Muscle layer of colon (tissue), 2 donors: ENCODE data around the gene SLC16A5.
"Not testable (repeated sequence)": the region's sequence is repeated elsewhere in the genome, so short reads cannot be mapped to it uniquely, and the experiment has no call there.

Source experiments
- H3K27ac ChIP-seq: one replicate; pipeline ENCODE4 v1.7.0; 2013; ENCODE audit warnings: low read depth, mild to moderate bottlenecking, low read length, moderate library complexity
- H3K27me3 ChIP-seq, 2 donors: one replicate each; pipeline ENCODE4 v1.7.0; 2013; ENCODE audit warnings: low read length in 2 of 2, mild to moderate bottlenecking in 2 of 2; ENCODE audit not compliant: insufficient read depth in 2 of 2, control insufficient read depth in 1 of 2
- H3K36me3 ChIP-seq: one replicate; pipeline ENCODE4 v1.7.0; 2013; ENCODE audit warnings: mild to moderate bottlenecking, low read length; ENCODE audit not compliant: insufficient read depth
- H3K4me1 ChIP-seq: one replicate; pipeline ENCODE4 v1.7.0; 2013; ENCODE audit warnings: mild to moderate bottlenecking, low read length; ENCODE audit not compliant: insufficient read depth
- H3K4me3 ChIP-seq, 2 donors: one replicate each; pipeline ENCODE4 v1.7.0; 2013; ENCODE audit warnings: low read length in 2 of 2, low read depth in 1 of 2, mild to moderate bottlenecking in 1 of 2, moderate library complexity in 1 of 2
- H3K9ac ChIP-seq: one replicate; pipeline ENCODE4 v1.7.0; 2013; ENCODE audit warnings: low read length
- H3K9me3 ChIP-seq: one replicate; pipeline ENCODE4 v1.7.0; 2013; ENCODE audit warnings: mild to moderate bottlenecking, low read length
- donor health status: abdominal sarcoma.
- donor health status: Adenocarcinoma of cecum.

Gene SLC16A5

GRCh38 chr17:75087558-75088453 is at the start of gene SLC16A5:
Gene SLC16A5, plus strand, starts transcription at chr17:75087954. Its CDS starts 5,683 bp downstream, at chr17:75093637.
- Histone ChIP-seq H3K27ac (peak within 1 kb of the TSS; percentile 57), H3K4me1 (peaks cover 13% of the 10 kb centered on the region), H3K9ac (no peak within 1 kb of the TSS)

GRCh38 chr17:75039238-75039637 is 48.5 kb upstream of the SLC16A5 start:
- Histone ChIP-seq H3K36me3 (peaks cover 42% of the 10 kb centered on the region), H3K27ac (no peak overlapping the region), H3K9ac (no peak overlapping the region), H3K9me3 (no peaks in the 10 kb centered on the region), H3K4me3 (no peak overlapping the region), H3K4me1 (peaks cover 18% of the 10 kb centered on the region), H3K27me3 (no peaks in the 10 kb centered on the region)

More at GRCh38 chr17:75087558-75088453, at the start of gene SLC16A5:
- H3K4me3 ChIP-seq, result peak within 1 kb of the TSS; percentile 22 to 54
- H3K27me3 ChIP-seq, result no peaks in the 10 kb centered on the region
- H3K9me3 ChIP-seq, result no peaks in the 10 kb centered on the region
- H3K36me3 ChIP-seq, result no peaks in the 10 kb centered on the region

GRCh38 chr17:75041656-75042280 is 46.0 kb upstream of the SLC16A5 start:
- Histone ChIP-seq H3K9ac (no peak overlapping the region), H3K4me3 (no peak overlapping the region), H3K27ac (no peak overlapping the region), H3K9me3 (no peaks in the 10 kb centered on the region), H3K36me3 (peaks cover 42% of the 10 kb centered on the region), H3K27me3 (no peaks in the 10 kb centered on the region), H3K4me1 (no peaks in the 10 kb centered on the region)

- Histone ChIP-seq H3K4me1 (peaks cover 12% of the 10 kb centered on the region), H3K36me3 (peaks cover 36% of the 10 kb centered on the region)
- H3K4me3 ChIP-seq, H3K9me3 ChIP-seq, H3K27me3 ChIP-seq, H3K9ac ChIP-seq, H3K27ac ChIP-seq: not testable (repeated sequence)
Measured at GRCh38 chr17:75043789-75044188, 44.0 kb upstream of the SLC16A5 start.

- peaks cover 27% of the 10 kb centered on the region for H3K36me3 ChIP-seq
- H3K9me3 ChIP-seq, result no peaks in the 10 kb centered on the region
- no peaks in the 10 kb centered on the region for H3K27me3 ChIP-seq
- H3K9ac ChIP-seq, result no peak overlapping the region
- H3K4me1 ChIP-seq, result peaks cover 16% of the 10 kb centered on the region
- H3K4me3 ChIP-seq, result no peak overlapping the region
- no peak overlapping the region for H3K27ac ChIP-seq
Measured at GRCh38 chr17:75044716-75045115, 43.0 kb upstream of the SLC16A5 start.

GRCh38 chr17:75045946-75046406 is 41.8 kb upstream of the SLC16A5 start:
- Histone ChIP-seq H3K4me3 (peak overlapping the region; percentile 80 to 93), H3K36me3 (peaks cover 14% of the 10 kb centered on the region), H3K27ac (peak overlapping the region; percentile 97), H3K9ac (peak overlapping the region; percentile 82), H3K4me1 (peaks cover 16% of the 10 kb centered on the region)
- H3K9me3 ChIP-seq, H3K27me3 ChIP-seq: not testable (repeated sequence)

- H3K27me3 ChIP-seq, result no peaks in the 10 kb centered on the region
- H3K4me3 ChIP-seq, result peak within 1 kb of the TSS; percentile 80 to 93
- peak within 1 kb of the TSS; percentile 82 for H3K9ac ChIP-seq
- H3K36me3 ChIP-seq, result peaks cover 8% of the 10 kb centered on the region
- peaks cover 16% of the 10 kb centered on the region for H3K4me1 ChIP-seq
- H3K27ac ChIP-seq, result peak within 1 kb of the TSS; percentile 97
- H3K9me3 ChIP-seq, result no peaks in the 10 kb centered on the region
Measured at GRCh38 chr17:75046407-75047289, 41.1 kb upstream of the SLC16A5 start, which contains the start of the genes ATP5PD and KCTD2. Gene ATP5PD, minus strand, starts transcription at chr17:75046969. Its CDS starts 4,319 bp downstream, at chr17:75042650. Gene KCTD2, plus strand, starts transcription at chr17:75047225. Its CDS starts 26 bp downstream, at chr17:75047251.

GRCh38 chr17:75047398-75048098 is 40.2 kb upstream of the SLC16A5 start:
- peak overlapping the region; percentile 73 to 83 for H3K4me3 ChIP-seq
- H3K27ac ChIP-seq, result peak overlapping the region; percentile 93
- H3K9me3 ChIP-seq, result no peaks in the 10 kb centered on the region
- H3K36me3 ChIP-seq, result no peaks in the 10 kb centered on the region
- H3K4me1 ChIP-seq, result peaks cover 16% of the 10 kb centered on the region
- peak overlapping the region; percentile 35 for H3K9ac ChIP-seq
- no peaks in the 10 kb centered on the region for H3K27me3 ChIP-seq

GRCh38 chr17:75048249-75048878 is 39.4 kb upstream of the SLC16A5 start:
- peak overlapping the region; percentile 35 for H3K9ac ChIP-seq
- H3K27me3 ChIP-seq, result no peaks in the 10 kb centered on the region
- H3K4me3 ChIP-seq, result peak overlapping the region; percentile 73 to 83
- H3K36me3 ChIP-seq, result peaks cover 5% of the 10 kb centered on the region
- no peaks in the 10 kb centered on the region for H3K9me3 ChIP-seq
- peak overlapping the region; percentile 93 for H3K27ac ChIP-seq
- peaks cover 16% of the 10 kb centered on the region for H3K4me1 ChIP-seq

GRCh38 chr17:75049057-75049456 is 38.7 kb upstream of the SLC16A5 start:
- H3K27me3 ChIP-seq, result no peaks in the 10 kb centered on the region
- H3K4me1 ChIP-seq, result peaks cover 16% of the 10 kb centered on the region
- H3K9me3 ChIP-seq, result no peaks in the 10 kb centered on the region
- H3K9ac ChIP-seq, result no peak overlapping the region
- H3K4me3 ChIP-seq, result no peak overlapping the region
- H3K36me3 ChIP-seq, result peaks cover 10% of the 10 kb centered on the region
- peak overlapping the region; percentile 93 for H3K27ac ChIP-seq
